Astrocyte (in vitro differentiated cells and primary cell): ENCODE results near the gene ARG2. TPM values are rescaled to one million over a fixed set of nuclear protein-coding genes. Genes with fewer than 3 reads are reported as not detected.

Experiments
- DNase-seq: peaks from one replicate; pipeline ENCODE4 v3.0.0-alpha.2; 2010; ENCODE audit warnings: low read depth
- FAIRE-seq: peaks from 2 replicates; lab custom pipeline; 2011; peaks lifted over from hg19 to GRCh38; lab: Jason Lieb, UNC
- H2AFZ ChIP-seq: 2 replicates; pipeline ENCODE4 v1.6.0; 2012; ENCODE audit warnings: low read depth, low read length, inconsistent platforms
- H3K27ac ChIP-seq: 2 replicates; pipeline ENCODE4 v1.5.1; 2011; ENCODE audit warnings: low read depth, low read length, inconsistent platforms
- H3K27me3 ChIP-seq: 2 replicates; pipeline ENCODE4 v1.6.0; 2011; ENCODE audit warnings: low read length, inconsistent platforms; ENCODE audit not compliant: insufficient read depth
- H3K36me3 ChIP-seq: 2 replicates; pipeline ENCODE4 v1.5.1; 2011; ENCODE audit warnings: low read length, inconsistent platforms; ENCODE audit not compliant: insufficient read depth
- H3K4me1 ChIP-seq: 2 replicates; pipeline ENCODE4 v1.5.1; 2011; ENCODE audit warnings: low read length, inconsistent platforms; ENCODE audit not compliant: insufficient read depth
- H3K4me2 ChIP-seq: 2 replicates; pipeline ENCODE4 v1.6.0; 2012; ENCODE audit warnings: low read length, inconsistent platforms
- H3K4me3 ChIP-seq: 2 replicates; pipeline ENCODE4 v1.5.1; 2011; ENCODE audit warnings: low read depth, mild to moderate bottlenecking, low read length, inconsistent platforms; ENCODE audit not compliant: insufficient read depth
- H3K79me2 ChIP-seq: 2 replicates; pipeline ENCODE4 v1.6.0; 2012; ENCODE audit warnings: mild to moderate bottlenecking, low read length, inconsistent platforms; ENCODE audit not compliant: insufficient read depth
- H3K9ac ChIP-seq: 2 replicates; pipeline ENCODE4 v1.6.0; 2012; ENCODE audit warnings: mild to moderate bottlenecking, low read length, inconsistent platforms
- H3K9me3 ChIP-seq: 2 replicates; pipeline ENCODE4 v1.5.1; 2012; ENCODE audit warnings: low read depth, mild to moderate bottlenecking, low read length, inconsistent platforms; ENCODE audit not compliant: insufficient read depth
- H4K20me1 ChIP-seq: 2 replicates; pipeline ENCODE4 v1.6.0; 2012; ENCODE audit warnings: low read length, inconsistent platforms; ENCODE audit not compliant: insufficient read depth
- H3K27ac Mint-ChIP-seq: one replicate; pipeline ENCODE4 v1.8.0; 2021; ENCODE audit warnings: mild to moderate bottlenecking, mixed read lengths; ENCODE audit not compliant: unreplicated experiment
- H3K27me3 Mint-ChIP-seq: one replicate; pipeline ENCODE4 v1.8.0; 2021; ENCODE audit warnings: low read depth, mixed read lengths; ENCODE audit not compliant: unreplicated experiment
- H3K36me3 Mint-ChIP-seq: one replicate; pipeline ENCODE4 v1.8.0; 2021; ENCODE audit warnings: low read depth, mixed read lengths; ENCODE audit not compliant: unreplicated experiment
- H3K4me1 Mint-ChIP-seq: one replicate; pipeline ENCODE4 v1.8.0; 2021; ENCODE audit warnings: low read depth, mixed read lengths; ENCODE audit not compliant: unreplicated experiment
- H3K4me3 Mint-ChIP-seq: one replicate; pipeline ENCODE4 v1.8.0; 2021; ENCODE audit warnings: mild to moderate bottlenecking, moderate library complexity, mixed read lengths; ENCODE audit not compliant: unreplicated experiment
- H3K9me3 Mint-ChIP-seq: one replicate; pipeline ENCODE4 v1.8.0; 2021; ENCODE audit warnings: mild to moderate bottlenecking, mixed read lengths; ENCODE audit not compliant: unreplicated experiment
- CTCF ChIP-seq: IDR thresholded peaks from 2 replicates; pipeline ENCODE4 v1.5.1; 2011; ENCODE audit warnings: low read depth, mild to moderate bottlenecking, inconsistent platforms, low read length, moderate library complexity; ENCODE audit not compliant: insufficient read depth
- EZH2 ChIP-seq: IDR thresholded peaks from 2 replicates; pipeline ENCODE4 v1.6.1; 2012; ENCODE audit warnings: mild to moderate bottlenecking, low read length, inconsistent platforms; ENCODE audit not compliant: insufficient read depth
- total RNA-seq: library from RNA; stranded (reverse); gene quantifications from 2 replicates; pipeline ENCODE4 v1.2.1, GENCODE V29; 2021

Gene ARG2
- total RNA-seq, 1 donor from 2014 or later: 11.6 TPM

- no peaks in the 10 kb centered on the region for H3K27me3 ChIP-seq
- peaks cover 6% of the 10 kb centered on the region for H3K4me1 Mint-ChIP-seq
- H3K4me3 Mint-ChIP-seq: no peak overlapping the region
- no peaks in the 10 kb centered on the region for H3K9me3 ChIP-seq
- DNase-seq: no peak
- no peak overlapping the region for H3K9ac ChIP-seq
- H3K27ac Mint-ChIP-seq: no peak overlapping the region
- no peak for FAIRE-seq
- no peaks in the 10 kb centered on the region for H3K9me3 Mint-ChIP-seq
- peaks cover 40% of the 10 kb centered on the region for H3K36me3 ChIP-seq
- TF ChIP-seq CTCF (no peak), EZH2 (no peak)
- H3K27me3 Mint-ChIP-seq: no peaks in the 10 kb centered on the region
- H3K4me1 ChIP-seq: no peaks in the 10 kb centered on the region
- H2AFZ ChIP-seq: no peak overlapping the region
- peaks cover 21% of the 10 kb centered on the region for H3K36me3 Mint-ChIP-seq
- no peak overlapping the region for H3K27ac ChIP-seq
- H3K4me2 ChIP-seq: no peak overlapping the region
- H4K20me1 ChIP-seq: peaks cover 67% of the 10 kb centered on the region
- H3K79me2 ChIP-seq: peaks cover 38% of the 10 kb centered on the region
- H3K4me3 ChIP-seq: no peak overlapping the region
These were observed 61.2 kb downstream of the ARG2 start for GRCh38 chr14:67680941-67681340.

- Histone ChIP-seq H3K27me3 (no peaks in the 10 kb centered on the region), H3K4me3 (no peak overlapping the region), H3K9ac (no peak overlapping the region), H3K4me2 (no peak overlapping the region), H2AFZ (no peak overlapping the region), H4K20me1 (peaks cover 78% of the 10 kb centered on the region), H3K9me3 (no peaks in the 10 kb centered on the region), H3K27ac (no peak overlapping the region), H3K36me3 (peaks cover 47% of the 10 kb centered on the region), H3K4me1 (no peaks in the 10 kb centered on the region), H3K79me2 (peaks cover 34% of the 10 kb centered on the region)
- no peak for TF ChIP-seq EZH2
- TF ChIP-seq CTCF: no peak
- peaks cover 30% of the 10 kb centered on the region for H3K36me3 Mint-ChIP-seq
- FAIRE-seq: no peak
- no peaks in the 10 kb centered on the region for H3K27me3 Mint-ChIP-seq
- H3K4me3 Mint-ChIP-seq: no peak overlapping the region
- H3K4me1 Mint-ChIP-seq: peaks cover 4% of the 10 kb centered on the region
- no peak for DNase-seq
- no peak overlapping the region for H3K27ac Mint-ChIP-seq
- no peaks in the 10 kb centered on the region for H3K9me3 Mint-ChIP-seq
These were observed 64.1 kb downstream of the ARG2 start for GRCh38 chr14:67683842-67684241.

GRCh38 chr14:67690011-67690410 is 70.3 kb downstream of the ARG2 start:
- no peak overlapping the region for H3K4me3 Mint-ChIP-seq
- H3K27me3 Mint-ChIP-seq: no peaks in the 10 kb centered on the region
- Histone ChIP-seq H3K9ac (no peak overlapping the region), H3K4me1 (peaks cover 13% of the 10 kb centered on the region), H3K4me2 (no peak overlapping the region), H4K20me1 (peaks cover 84% of the 10 kb centered on the region), H2AFZ (no peak overlapping the region), H3K9me3 (no peaks in the 10 kb centered on the region), H3K4me3 (no peak overlapping the region), H3K36me3 (peaks cover 59% of the 10 kb centered on the region), H3K27me3 (no peaks in the 10 kb centered on the region), H3K27ac (no peak overlapping the region), H3K79me2 (peaks cover 71% of the 10 kb centered on the region)
- TF ChIP-seq EZH2 (no peak), CTCF (no peak)
- peaks cover 15% of the 10 kb centered on the region for H3K4me1 Mint-ChIP-seq
- FAIRE-seq (no peak), DNase-seq (no peak)
- no peaks in the 10 kb centered on the region for H3K9me3 Mint-ChIP-seq
- H3K36me3 Mint-ChIP-seq: peaks cover 26% of the 10 kb centered on the region
- no peak overlapping the region for H3K27ac Mint-ChIP-seq
